ENCODE results near the gene LURAP1L.

- TF ChIP-seq ILF3 (IDR thresholded peaks at IDR 0.05; ENCODE audit: borderline replicate concordance) (no peak), POU5F1 (IDR thresholded peaks at IDR 0.05; ENCODE audit: borderline replicate concordance, low read depth, low read length, partially characterized antibody) (no peak), CTCF (IDR thresholded peaks at IDR 0.05 in 2 of 3, conservative IDR thresholded peaks at IDR 0.05 in 1 of 3; ENCODE audit: insufficient read depth in 2 of 3, low read depth in 1 of 3, low read length in 3 of 3) (no peak), MAFF (IDR thresholded peaks at IDR 0.05; ENCODE audit: low read length) (no peak), ZNF311 (CRISPR knock-in tag; IDR thresholded peaks at IDR 0.05) (no peak), CEBPG (CRISPR knock-in tag; IDR thresholded peaks at IDR 0.05) (no peak), CEBPG (tag; conservative IDR thresholded peaks at IDR 0.05 in 1 of 2, IDR thresholded peaks at IDR 0.05 in 1 of 2) (no peak), ARID3A (IDR thresholded peaks at IDR 0.05; ENCODE audit: borderline replicate concordance, low read depth, low read length) (no peak), NFE2 (IDR thresholded peaks at IDR 0.05; ENCODE audit: low read depth) (no peak), SPI1 (IDR thresholded peaks at IDR 0.05; ENCODE audit: borderline replicate concordance, low read depth, low read length) (no peak), PREB (CRISPR knock-in tag; IDR thresholded peaks at IDR 0.05) (no peak), NCOR1 (IDR thresholded peaks at IDR 0.05) (no peak)
Measured at GRCh38 chr9:12846035-12846434, 71.2 kb downstream of the LURAP1L start.
